Activated CD4-positive, alpha-beta T cell treated with anti-CD3 and anti-CD28 coated beads, Interleukin-2, amount 50 U/mL, for 4 hours (primary cell): ENCODE results near the gene PLEKHN1.

Experiments used
- DNase-seq, 2 experiments: peaks; one replicate each; pipeline ENCODE4 v3.0.0-alpha.2; 2020

The PLEKHN1 gene, protein sequence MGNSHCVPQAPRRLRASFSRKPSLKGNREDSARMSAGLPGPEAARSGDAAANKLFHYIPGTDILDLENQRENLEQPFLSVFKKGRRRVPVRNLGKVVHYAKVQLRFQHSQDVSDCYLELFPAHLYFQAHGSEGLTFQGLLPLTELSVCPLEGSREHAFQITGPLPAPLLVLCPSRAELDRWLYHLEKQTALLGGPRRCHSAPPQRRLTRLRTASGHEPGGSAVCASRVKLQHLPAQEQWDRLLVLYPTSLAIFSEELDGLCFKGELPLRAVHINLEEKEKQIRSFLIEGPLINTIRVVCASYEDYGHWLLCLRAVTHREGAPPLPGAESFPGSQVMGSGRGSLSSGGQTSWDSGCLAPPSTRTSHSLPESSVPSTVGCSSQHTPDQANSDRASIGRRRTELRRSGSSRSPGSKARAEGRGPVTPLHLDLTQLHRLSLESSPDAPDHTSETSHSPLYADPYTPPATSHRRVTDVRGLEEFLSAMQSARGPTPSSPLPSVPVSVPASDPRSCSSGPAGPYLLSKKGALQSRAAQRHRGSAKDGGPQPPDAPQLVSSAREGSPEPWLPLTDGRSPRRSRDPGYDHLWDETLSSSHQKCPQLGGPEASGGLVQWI

GRCh38 chr1:966135-966703 lies at the start of gene PLEKHN1:
PLEKHN1 (plus strand) TSS chr1:966482; CDS start chr1:966532, 50 bp downstream.
- no peak for DNase-seq

DNA sequence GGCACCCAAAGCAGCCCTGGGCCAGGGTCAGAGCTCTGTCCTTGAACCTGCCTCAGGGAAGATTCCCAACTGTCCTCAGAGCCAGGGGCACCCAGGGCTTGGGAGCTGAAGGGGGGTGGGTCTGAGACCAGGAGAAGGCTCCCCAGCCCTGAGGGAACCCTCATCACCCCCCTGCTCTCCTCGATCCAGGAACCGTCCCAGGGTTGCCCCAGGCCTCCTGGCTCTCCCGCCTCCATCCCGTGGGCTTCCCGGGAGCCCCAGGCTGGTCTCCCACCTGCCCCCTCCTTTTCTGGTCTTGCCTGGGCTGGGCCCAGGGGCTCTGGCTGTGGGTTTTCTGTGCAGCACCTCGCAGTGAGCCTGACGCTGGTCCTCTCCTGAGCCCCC lies 49.2 kb upstream of the PLEKHN1 start:
- no peak for DNase-seq

GRCh38 chr1:917466-918091 lies 48.7 kb upstream of the PLEKHN1 start:
- DNase-seq: no peak

DNA sequence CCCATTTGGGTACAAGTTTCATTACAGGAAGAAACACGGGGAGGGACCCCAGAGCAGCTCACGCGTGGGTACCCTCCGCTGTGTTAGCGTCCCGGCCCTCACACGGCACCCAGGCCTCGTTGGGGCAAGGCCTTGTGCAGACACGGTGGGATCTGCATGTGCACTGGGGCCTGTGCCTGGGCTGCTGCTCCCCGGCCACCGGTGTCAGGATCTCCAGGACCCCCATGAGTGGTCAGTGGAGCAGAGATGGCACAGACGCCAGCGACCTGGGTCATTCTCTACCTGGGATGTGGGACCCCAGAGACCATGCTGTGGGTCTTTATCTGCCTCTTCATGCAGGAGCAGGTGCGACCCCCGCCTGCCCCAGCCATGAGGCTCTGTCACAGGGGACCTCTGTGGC lies 47.9 kb upstream of the PLEKHN1 start:
- DNase-seq: no peak

- DNase-seq: no peak
Observed at GRCh38 chr1:918843-919242, 47.4 kb upstream of the PLEKHN1 start.

DNA sequence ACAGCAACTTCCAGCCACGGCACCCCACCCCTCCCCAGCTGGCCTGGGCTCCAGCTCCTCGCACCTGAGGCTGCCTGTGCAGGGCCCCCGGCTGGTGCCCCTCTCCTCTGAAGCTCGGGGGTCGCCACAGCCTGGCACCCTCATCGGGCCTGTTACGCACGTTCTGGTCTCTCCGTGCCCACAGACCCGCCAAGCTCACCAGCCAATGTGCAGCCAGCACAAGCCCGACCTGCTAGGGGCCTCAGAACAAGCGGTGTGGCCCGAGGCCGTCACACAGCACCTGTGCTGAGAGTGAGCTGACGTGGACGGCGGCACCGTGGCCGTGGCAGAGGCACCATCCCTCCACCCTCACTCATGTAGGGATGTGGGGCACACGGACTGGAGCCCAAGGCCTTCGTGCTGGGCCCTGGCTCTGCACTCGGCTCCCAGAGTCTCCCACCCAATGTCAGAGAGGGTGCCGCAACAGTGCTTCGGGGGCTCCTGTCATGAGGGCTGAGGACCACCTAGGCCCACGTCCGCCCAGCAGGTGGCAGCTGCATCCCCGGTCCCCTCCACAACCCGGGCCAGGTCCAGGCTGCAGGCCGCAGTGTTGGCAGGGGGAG lies 46.9 kb upstream of the PLEKHN1 start:
- no peak for DNase-seq

DNA sequence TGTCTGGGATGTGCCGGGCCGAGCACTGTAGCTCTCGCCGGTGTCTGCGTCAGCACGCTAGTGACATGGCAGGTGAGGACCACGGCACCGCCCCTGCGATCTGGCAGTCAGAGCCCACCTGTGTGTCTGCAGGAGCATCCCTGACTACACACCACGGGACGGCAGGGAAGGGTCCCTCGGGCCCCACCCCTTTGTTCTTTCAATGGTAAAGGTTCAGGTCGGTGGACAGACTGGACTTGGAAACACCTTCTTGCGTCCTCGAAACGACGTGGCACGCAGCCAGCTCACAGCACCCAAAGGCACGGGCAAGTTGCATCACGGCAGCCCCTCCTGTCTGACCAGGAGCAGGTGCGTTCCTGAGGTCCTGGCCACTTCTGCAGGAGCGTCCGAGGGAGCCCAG lies 46.3 kb upstream of the PLEKHN1 start:
- no peak for DNase-seq

DNA sequence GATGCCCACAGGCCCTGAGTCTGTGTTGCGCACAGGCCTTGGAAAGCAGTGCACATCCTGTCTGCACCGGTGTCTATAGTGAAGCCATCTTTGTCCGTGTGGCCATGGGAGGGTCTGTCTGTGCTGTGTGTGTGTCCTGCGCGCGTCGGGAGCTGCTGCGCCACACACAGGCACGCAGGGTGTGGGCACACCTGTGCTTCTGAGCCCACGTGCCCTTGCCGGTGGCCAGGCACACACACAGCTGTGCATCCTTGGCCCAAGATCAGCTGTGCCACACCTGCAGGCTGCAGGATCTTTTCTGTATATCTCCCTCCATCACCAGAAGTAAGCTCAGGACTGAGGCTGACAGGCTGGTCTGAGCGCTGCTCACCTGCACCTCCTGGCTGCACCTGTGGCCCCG lies 45.8 kb upstream of the PLEKHN1 start:
- no peak for DNase-seq

GRCh38 chr1:921011-921837 lies 45.1 kb upstream of the PLEKHN1 start:
- no peak for DNase-seq

DNA sequence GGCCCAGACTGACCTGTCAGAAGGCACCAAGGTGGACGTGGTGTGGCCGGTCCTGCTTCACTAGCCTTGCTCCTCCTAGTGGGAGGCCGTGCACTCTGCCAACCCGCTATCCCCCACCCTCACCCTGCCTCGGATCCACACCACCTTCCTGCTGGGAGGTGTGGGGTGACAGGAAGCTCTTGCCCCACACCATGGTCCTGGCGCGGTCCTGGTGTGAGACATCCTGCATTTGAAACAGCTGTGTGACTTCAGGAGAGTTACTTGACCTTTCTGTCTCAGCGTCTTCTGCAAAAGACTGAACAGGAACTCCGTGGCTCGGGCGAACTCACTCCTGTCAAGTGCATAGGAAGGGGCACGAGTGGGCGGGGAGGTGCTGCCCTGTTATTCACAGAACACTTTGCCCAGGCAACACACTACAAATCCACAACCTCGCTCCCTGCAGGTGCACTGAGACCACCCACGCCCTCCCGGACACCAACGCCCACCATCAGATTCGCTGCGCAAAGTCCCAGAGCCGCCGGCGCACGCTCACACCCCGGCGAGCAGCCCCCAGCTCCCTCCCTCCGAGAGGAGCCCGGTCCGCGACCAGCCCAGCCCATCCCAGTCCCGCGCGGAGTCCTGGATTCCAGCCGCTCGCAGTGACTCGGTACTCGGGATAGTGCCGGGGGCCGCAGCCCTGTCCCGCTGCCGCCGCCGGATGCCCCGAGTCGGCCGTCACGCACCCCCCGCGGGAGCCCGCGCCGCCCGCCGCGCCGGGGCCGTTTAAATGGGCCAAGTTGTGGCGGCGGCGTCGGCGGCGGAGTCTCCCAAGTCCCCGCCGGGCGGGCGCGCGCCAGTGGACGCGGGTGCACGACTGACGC lies 42.9 kb upstream of the PLEKHN1 start, which contains the start of gene SAMD11:
SAMD11 (plus strand) TSS at position 793 of the 860 bp plus-strand sequence. CDS start 509 bp downstream, outside the sequence.
- peak; percentile 55 for DNase-seq

- no peak for DNase-seq
Observed at GRCh38 chr1:923991-924655, 42.2 kb upstream of the PLEKHN1 start.

DNA sequence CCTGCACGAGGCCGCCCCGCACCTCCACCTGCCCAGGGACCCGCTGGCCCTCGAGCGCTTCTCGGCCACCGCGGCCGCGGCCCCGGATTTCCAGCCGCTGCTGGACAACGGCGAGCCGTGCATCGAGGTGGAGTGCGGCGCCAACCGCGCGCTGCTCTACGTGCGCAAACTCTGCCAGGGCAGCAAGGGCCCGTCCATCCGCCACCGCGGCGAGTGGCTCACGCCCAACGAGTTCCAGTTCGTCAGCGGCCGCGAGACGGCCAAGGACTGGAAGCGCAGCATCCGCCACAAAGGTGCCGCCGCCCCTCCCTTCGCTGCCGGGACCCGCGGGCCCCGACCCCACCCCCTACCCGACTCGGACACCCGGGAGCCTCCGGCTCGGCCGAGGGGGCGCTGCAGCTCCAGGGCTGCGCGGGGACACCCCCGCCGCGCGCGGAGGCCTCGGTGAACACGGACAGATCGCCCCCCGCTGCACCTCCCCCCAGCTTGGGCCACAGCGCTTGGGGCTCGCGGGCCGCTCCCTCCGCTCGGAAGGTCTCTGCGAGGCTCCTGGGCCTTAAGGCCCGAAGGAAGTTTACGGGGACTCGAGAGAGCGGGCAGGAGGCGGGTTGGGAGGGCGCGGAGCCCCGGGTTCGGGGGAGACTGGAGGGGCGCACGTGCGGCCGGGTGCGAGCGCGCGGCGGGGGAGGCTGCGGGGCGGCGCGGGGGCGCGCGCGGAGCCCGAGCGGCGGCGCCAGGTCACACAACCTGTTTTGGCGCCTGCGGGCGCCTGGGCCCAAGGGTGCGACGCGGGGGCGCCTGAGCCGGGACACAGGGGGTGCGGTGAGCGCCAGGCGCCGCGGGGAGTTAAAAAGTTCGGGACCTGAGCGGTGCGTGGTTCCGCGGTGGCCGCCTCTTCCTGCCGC lies 41.4 kb upstream of the PLEKHN1 start:
- DNase-seq: no peak

GRCh38 chr1:925561-926421 lies 40.5 kb upstream of the PLEKHN1 start:
- DNase-seq: no peak

DNA sequence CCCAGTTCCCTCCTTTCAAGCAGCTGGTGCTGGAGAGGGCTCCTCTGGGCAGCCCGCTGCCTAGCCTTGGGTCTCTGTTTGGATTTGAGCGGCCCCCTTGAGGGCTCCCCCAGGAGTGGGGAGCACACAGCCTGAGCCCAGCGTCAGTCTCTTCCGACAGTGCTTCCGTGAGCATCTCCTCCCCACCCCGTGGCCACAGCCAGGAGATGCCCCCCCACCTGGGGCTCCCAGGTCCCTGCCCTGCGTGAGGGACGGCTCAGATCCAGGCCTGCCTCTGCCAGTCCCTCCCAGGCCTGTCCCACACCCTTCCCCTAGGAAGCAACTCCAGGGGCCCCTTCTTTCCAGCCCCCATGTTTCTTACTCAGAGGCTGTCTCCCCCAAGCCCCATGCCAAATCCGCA lies 39.0 kb upstream of the PLEKHN1 start:
- DNase-seq: no peak

DNA sequence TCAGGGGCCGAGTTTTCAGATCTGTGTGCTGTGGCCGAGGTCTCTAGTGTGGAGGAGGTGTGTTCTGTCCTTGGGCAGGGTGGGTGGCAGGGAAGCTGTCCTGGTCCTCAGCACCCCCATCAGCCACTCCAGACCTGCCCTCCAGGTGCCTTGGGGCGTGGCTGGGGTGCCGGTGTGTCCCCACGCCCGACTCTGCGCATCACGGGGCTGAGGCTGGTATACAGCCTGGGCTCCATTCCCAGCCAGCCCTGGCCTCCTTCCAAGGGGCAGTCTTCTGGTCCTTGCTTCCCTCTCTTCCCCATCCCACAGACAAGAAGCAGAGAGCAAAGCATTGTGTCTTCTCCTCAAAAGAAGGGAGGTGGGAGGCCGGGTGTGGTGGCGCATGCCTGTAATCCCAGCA lies 38.5 kb upstream of the PLEKHN1 start:
- DNase-seq: no peak

DNA sequence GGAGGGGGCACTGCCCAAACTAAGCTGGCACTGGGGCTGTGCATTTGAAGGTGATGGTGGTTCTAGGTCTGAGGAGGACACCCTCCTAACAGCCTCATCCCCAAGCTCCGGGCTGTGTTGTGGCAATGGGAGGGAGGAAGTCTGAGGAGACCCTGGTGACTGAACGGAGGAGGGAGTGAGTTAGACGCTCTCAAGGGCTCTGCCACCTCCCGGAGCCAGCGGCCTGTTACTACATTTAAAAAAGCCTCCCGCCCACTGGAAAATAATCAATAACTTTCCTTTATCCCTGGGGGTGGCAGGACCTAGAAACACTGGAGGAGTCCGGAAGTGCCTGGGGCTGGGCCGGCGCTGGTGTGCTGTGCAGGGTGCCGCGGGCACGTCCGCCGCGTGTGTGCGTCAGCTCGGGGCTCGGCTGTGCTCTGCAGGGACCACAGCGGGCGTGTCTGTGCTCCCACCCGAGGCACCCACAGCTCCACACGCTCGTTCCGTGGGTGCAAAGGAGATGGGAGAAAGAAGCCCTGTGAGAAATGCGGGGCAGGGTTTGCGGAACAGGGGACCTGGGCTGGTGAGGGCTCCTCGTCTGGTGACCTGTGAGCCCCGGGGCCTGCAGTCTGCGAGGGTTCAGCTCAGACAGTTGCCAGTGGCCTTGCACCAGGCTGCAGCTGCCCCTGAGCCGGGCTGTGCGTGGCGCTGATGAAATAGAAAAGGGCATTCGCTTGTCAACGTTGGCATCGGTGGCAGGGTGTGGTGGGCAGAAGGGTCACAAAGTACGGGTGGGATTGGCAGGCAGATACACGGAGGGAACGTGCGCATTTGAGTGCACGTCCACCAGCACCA lies 37.2 kb upstream of the PLEKHN1 start:
- DNase-seq: no peak
